Omental fat pad (tissue), 4 donors: Measurements from ENCODE around the gene IDH3G. TPM values are rescaled to one million over a fixed set of nuclear protein-coding genes. Genes with fewer than 3 reads are reported as not detected.

Experiments
- ATAC-seq: fragments of 150-250 bp; one replicate; pipeline ENCODE4 v1.9.1; 2016; ENCODE audit warnings: mild to moderate bottlenecking, moderate library complexity; ENCODE audit not compliant: low FRiP score
- DNase-seq: peaks from one replicate; pipeline ENCODE4 v3.0.0-alpha.2; 2019; ENCODE audit warnings: low spot score
- CTCF ChIP-seq, 3 donors: fragments of 450-650 bp; IDR thresholded peaks; one replicate each; pipeline ENCODE4 v1.5.1; 2016 to 2017; ENCODE audit warnings: antibody characterized with exemption in 3 of 3, mild to moderate bottlenecking in 3 of 3, moderate library complexity in 2 of 3
- total RNA-seq, 4 donors: library from RNA; depleted of rRNA; stranded (reverse); fragments of >200 nt; gene quantifications; one replicate each; pipeline ENCODE4 v1.1.0, GENCODE V29; 2016

Gene IDH3G
- total RNA-seq, 4 donors from 2014 or later = 71.9 to 119 (median 89.7) TPM

GRCh38 chrX:153781428-153782047 is 12.6 kb downstream of the IDH3G start:
- ATAC-seq (no peak), DNase-seq (no peak)
- TF ChIP-seq CTCF (IDR thresholded peaks at IDR 0.05) = no peak

- no peak for DNase-seq
Observed at GRCh38 chrX:153780678-153781427, 13.3 kb downstream of the IDH3G start, which contains the start of gene SRPK3. SRPK3 (plus strand) TSS chrX:153781041; CDS start chrX:153781087, 46 bp downstream.

GRCh38 chrX:153779891-153780677 is 14.1 kb downstream of the IDH3G start:
- no peak for DNase-seq
- no peak for ATAC-seq
- TF ChIP-seq CTCF (IDR thresholded peaks at IDR 0.05) = no peak

More at GRCh38 chrX:153780678-153781427, 13.3 kb downstream of the IDH3G start, which contains the start of gene SRPK3:
- TF ChIP-seq CTCF (IDR thresholded peaks at IDR 0.05) = no peak
- ATAC-seq = no peak

- ATAC-seq (no peak), DNase-seq (no peak)
- no peak for TF ChIP-seq CTCF (IDR thresholded peaks at IDR 0.05)
Observed at GRCh38 chrX:153778684-153779101, 15.5 kb downstream of the IDH3G start.

GRCh38 chrX:153778181-153778580 is 16.0 kb downstream of the IDH3G start:
- TF ChIP-seq CTCF (IDR thresholded peaks at IDR 0.05) = no peak
- DNase-seq (no peak), ATAC-seq (no peak)

- TF ChIP-seq CTCF (IDR thresholded peaks at IDR 0.05) = no peak
- DNase-seq = no peak
- no peak for ATAC-seq
Observed at GRCh38 chrX:153777261-153778090, 16.7 kb downstream of the IDH3G start.
